ENCODE measurements around the gene DDR2.

The DDR2 gene

DNA sequence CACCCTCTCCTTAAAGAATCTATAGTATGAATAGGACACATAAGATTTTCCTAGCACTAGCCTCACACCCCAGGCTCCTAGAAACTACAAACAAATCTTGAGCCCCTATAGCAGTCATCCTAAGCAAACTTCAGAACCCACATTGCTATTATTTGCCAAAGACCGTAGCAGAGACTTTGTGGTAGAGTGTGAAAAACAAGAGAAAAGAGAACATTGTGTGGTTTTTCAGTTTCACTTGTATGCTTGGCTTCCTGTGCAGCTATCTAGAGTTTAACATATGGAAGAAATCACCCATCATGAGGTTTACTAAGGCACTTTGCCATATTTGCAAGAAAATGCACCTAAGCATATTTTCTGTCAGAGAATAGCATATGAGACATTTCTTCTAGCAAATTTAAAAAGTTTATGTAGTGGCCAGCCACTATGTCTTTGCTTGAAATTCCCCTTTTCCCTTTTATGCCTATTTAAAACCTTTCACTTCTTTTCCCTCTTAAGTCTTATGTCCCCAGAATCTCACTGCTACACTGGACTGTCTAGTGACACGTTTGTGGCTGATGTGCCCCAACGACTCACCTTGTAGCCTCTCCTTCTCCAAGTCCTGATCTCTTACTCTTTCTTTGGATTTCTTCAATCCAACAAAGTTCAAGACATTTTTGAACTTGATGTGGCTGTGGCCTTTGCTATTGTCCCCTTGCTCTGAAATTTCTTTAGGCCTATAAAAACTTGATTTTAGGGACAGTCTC is 203.1 kb downstream of the DDR2 start:
- DNase-seq (ENCODE audit: low read depth): no peak
